Measurements from ENCODE around the gene NDRG4.

Gene NDRG4

GRCh38 chr16:58464047-58464915, 35.7 kb upstream of the NDRG4 start:
- in situ Hi-C loops (cut with MboI; ENCODE audit: low pct_unique_long_range_greater_than_20kb, low sequenced_read_pairs): no loop called here

GRCh38 chr16:58464916-58465731, 34.8 kb upstream of the NDRG4 start:
- in situ Hi-C loops (cut with MboI; ENCODE audit: low pct_unique_long_range_greater_than_20kb, low sequenced_read_pairs): no loop called here
- DNase-seq: no peak

More at GRCh38 chr16:58464047-58464915, 35.7 kb upstream of the NDRG4 start:
- no peak for DNase-seq

- in situ Hi-C loops (cut with MboI; ENCODE audit: low pct_unique_long_range_greater_than_20kb, low sequenced_read_pairs): no loop called here
- no peak for DNase-seq
Observed at GRCh38 chr16:58465817-58466216, 34.1 kb upstream of the NDRG4 start.

GRCh38 chr16:58466396-58466795, 33.5 kb upstream of the NDRG4 start:
- no peak for DNase-seq
- in situ Hi-C loops (cut with MboI; ENCODE audit: low pct_unique_long_range_greater_than_20kb, low sequenced_read_pairs): no loop called here

- in situ Hi-C loops (cut with MboI; ENCODE audit: low pct_unique_long_range_greater_than_20kb, low sequenced_read_pairs): no loop called here
- DNase-seq: no peak
Observed at GRCh38 chr16:58467905-58468304, 32.0 kb upstream of the NDRG4 start.

GRCh38 chr16:58471209-58471975, 28.6 kb upstream of the NDRG4 start:
- DNase-seq: no peak
- in situ Hi-C loops (cut with MboI; ENCODE audit: low pct_unique_long_range_greater_than_20kb, low sequenced_read_pairs): no loop called here

- no peak for DNase-seq
- in situ Hi-C loops (cut with MboI; ENCODE audit: low pct_unique_long_range_greater_than_20kb, low sequenced_read_pairs): no loop called here
Observed at GRCh38 chr16:58472266-58472665, 27.7 kb upstream of the NDRG4 start.

- in situ Hi-C loops (cut with MboI; ENCODE audit: low pct_unique_long_range_greater_than_20kb, low sequenced_read_pairs): no loop called here
- DNase-seq: no peak
Observed at GRCh38 chr16:58472827-58473226, 27.1 kb upstream of the NDRG4 start.

GRCh38 chr16:58474296-58474695, 25.6 kb upstream of the NDRG4 start:
- in situ Hi-C loops (cut with MboI; ENCODE audit: low pct_unique_long_range_greater_than_20kb, low sequenced_read_pairs): no loop called here
- no peak for DNase-seq

- in situ Hi-C loops (cut with MboI; ENCODE audit: low pct_unique_long_range_greater_than_20kb, low sequenced_read_pairs): no loop called here
- DNase-seq: no peak
Observed at GRCh38 chr16:58475091-58475619, 24.8 kb upstream of the NDRG4 start.

GRCh38 chr16:58476791-58477190, 23.2 kb upstream of the NDRG4 start:
- in situ Hi-C loops (cut with MboI; ENCODE audit: low pct_unique_long_range_greater_than_20kb, low sequenced_read_pairs): no loop called here

GRCh38 chr16:58478427-58478826, 21.5 kb upstream of the NDRG4 start:
- in situ Hi-C loops (cut with MboI; ENCODE audit: low pct_unique_long_range_greater_than_20kb, low sequenced_read_pairs): no loop called here
- DNase-seq: no peak

More at GRCh38 chr16:58476791-58477190, 23.2 kb upstream of the NDRG4 start:
- no peak for DNase-seq

GRCh38 chr16:58481226-58481869, 18.6 kb upstream of the NDRG4 start:
- in situ Hi-C loops (cut with MboI; ENCODE audit: low pct_unique_long_range_greater_than_20kb, low sequenced_read_pairs): no loop called here
- DNase-seq: no peak

- in situ Hi-C loops (cut with MboI; ENCODE audit: low pct_unique_long_range_greater_than_20kb, low sequenced_read_pairs): no loop called here
- no peak for DNase-seq
Observed at GRCh38 chr16:58481931-58482330, 18.0 kb upstream of the NDRG4 start.

GRCh38 chr16:58485184-58485887, 14.6 kb upstream of the NDRG4 start:
- in situ Hi-C loops (cut with MboI; ENCODE audit: low pct_unique_long_range_greater_than_20kb, low sequenced_read_pairs): no loop called here
- DNase-seq: no peak

- in situ Hi-C loops (cut with MboI; ENCODE audit: low pct_unique_long_range_greater_than_20kb, low sequenced_read_pairs): no loop called here
- DNase-seq: peak; percentile 81
Observed at GRCh38 chr16:58487566-58488351, 12.2 kb upstream of the NDRG4 start.

GRCh38 chr16:58488531-58488930, 11.4 kb upstream of the NDRG4 start:
- no peak for DNase-seq
- in situ Hi-C loops (cut with MboI; ENCODE audit: low pct_unique_long_range_greater_than_20kb, low sequenced_read_pairs): no loop called here

All from KBM-7 (cell line).